ENCODE data around the gene SLC8A3.

SLC8A3 gene

DNA sequence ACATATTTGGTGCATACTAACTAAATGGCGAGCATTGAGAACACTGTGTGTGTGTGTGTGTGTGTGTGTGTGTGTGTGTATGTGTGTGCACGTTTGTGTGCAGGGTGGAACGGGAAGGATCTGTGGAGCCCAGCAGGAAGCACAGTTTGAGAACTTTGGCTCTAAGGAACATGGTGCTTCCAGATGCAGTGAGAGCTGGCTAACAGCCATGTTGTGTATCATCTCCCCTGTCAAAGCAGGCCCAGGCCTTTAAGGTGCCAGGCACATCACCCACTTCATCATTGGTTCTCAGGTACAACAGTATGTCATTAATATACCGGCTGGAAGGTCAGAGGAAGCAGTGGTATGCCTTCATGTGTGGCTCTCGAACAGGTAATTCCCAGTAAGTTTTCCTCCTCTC is 72.5 kb downstream of the SLC8A3 start:
- no peak for DNase-seq

DNA sequence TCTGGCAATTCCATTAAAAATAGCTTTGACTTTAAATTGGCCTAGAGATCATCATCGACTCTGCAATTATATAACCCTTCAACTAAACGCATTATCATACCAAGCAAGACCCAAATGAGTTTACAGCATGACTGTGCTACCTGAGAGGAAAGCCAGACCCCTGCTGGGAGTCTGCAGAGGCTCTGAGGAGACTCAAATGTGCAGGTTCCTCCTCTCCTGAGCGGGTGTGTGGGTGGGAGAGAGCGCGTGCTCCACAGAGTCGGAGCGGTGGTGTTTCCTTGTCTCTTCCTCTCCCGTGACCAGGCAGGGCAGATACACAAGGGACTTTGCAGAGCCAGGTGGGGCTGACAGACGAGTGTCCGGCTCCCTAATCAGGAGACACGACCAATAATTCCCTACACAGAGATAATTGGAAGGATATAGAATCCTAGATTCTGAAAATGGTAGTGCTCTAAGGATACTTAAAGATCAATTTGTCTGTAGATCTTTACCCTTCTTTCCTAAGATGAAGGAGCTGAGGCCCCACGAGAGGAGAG is 74.1 kb downstream of the SLC8A3 start:
- DNase-seq = no peak

DNA sequence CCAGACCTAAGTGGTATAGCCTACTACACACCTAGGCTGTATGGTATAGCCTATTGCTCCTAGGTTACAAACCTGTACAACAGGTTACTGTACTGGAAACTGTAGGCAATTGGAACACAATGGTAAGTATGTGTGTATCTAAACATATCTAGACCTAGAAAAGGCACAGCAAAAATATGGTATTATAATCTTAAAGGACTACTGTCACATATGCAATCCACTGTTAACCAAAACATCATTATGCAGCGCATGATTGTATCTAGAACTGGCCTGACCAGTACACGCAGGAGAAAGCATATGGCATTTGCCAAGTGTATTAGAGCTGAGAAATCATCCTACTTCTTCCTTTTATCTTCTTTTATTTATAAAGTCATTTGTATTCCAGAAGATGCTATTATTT is 75.5 kb downstream of the SLC8A3 start:
- DNase-seq = no peak

DNA sequence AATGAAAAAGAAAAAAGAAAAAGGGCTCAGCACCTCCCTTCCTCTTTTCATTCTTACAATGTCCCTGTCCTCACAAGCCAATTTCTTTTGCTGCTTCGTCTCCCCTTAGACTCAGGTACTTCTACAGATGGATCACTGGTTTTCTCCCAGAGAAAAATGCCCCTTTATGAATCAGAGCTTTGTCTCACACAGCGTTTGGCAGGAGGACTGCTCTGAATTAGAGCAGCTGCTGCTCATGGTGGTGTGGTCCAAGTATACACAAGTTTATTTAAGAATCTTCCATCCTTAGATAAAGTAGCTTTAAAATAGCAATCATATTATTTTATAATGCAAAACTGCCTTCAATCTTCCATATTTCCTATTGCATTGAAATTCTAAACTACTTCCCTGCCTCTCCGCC is 80.3 kb downstream of the SLC8A3 start:
- DNase-seq = no peak

DNA sequence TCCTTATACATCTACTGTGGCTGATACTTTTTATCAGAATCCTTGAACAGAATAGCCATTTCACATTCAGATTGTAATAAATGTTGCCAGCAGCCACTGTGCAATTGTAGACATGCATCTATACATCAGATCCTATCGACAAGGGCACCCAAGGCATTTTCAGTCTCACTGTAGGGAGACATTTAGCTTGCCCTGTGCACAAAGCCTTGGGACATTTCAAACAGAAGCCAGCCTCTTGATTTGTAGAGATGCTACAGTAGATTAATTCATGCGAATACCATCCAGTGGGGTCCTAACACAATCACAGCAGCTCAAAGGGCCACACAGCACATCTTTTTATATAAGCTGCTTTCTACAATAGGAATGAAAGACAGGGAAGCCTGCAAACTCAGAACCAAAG is 81.4 kb downstream of the SLC8A3 start:
- no peak for DNase-seq

DNA sequence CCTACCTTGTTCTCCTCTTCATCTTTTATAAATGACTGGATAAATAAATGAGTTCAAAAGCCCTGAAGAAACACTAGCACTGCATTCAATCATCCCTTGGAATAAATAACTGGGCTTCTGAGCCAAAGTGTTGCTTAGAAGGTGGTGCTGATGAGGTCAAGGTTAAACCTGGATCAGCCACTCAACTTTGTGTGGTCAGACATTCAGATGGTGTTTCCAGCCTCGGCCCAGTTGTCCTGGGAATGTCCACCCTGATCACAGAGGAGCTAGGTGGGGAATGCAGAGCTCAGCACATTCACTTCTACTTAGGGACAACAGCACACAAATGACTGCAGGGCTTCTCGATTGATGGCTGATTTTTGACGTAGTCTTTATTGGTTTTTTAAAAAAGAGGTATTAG is 88.7 kb downstream of the SLC8A3 start:
- no peak for DNase-seq

DNA sequence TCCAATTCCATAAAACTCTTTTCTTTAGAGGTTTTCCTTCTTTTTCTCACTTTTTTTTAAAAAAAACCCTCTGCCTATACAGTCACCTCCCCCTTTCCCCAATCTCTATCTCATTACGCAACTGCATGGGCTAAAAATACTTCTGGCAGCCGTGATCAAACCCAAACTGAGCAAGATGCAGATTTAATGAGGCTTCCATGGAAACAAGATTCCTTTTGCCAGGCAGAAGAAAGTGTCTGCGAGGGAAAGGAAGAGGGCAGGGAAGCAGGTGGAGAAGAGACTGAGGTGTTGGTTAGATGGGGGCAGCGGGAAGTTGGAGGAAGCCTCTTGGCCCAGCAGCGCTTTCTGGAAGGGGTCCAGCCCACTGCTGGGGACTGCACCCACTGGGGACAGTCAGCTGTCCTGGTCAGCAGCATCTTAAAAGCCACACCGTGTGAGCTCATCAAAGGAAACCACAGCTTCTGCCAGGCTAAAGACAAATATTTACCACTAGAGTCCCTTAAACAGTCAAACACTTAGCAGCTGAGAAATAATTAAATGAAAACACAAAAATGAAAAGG is 90.4 kb downstream of the SLC8A3 start:
- no peak for DNase-seq

DNA sequence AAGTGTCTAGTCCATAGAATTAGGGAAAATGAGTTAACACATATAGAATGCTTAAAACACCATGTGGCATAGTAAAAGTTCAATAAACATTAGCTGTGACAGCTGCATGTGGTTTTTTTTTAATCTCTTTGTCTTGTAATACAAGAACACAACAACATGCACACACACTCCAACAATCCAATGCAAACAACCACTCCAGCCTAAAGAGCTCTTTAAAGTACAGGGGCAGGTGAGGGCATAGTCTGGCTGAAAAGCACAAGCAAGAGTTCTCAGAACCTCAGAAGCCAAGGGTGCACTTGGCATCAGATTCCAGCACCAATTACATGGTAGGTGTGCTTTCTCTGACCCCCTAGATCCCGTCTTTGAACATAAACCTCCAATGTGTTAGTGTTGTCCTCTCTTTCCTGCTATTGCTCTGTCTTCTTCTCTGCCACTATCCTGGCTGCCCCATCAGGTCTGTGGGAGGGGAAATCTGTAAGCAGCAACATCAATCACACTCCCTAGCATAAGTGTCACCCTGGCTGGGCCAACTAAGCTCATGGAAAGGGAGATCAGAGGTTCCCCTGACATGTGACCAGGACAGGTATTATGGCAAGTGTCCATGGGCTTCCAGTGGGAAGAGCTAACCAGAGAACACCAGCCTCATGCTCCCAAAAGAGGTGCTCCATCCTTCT is 91.0 kb downstream of the SLC8A3 start:
- no peak for DNase-seq

DNA sequence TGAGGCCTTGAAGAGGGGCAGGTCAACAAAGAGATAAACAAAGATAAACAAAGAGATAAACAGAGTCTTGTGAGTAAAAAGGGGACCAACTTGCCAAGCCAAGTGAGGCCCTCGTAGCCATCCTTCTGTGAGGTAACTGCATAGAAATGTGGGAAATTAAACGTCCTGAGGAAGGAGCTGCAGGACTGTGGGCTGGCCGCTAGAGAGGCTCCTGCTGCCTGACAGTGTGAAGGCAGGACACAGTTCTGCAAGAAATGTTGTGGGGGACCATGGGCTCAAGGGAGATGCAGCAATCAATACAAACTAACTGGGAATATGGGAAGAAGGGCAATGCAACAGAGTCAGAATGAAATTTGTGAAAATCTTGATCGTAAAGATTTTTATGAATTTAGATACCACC is 91.9 kb downstream of the SLC8A3 start:
- no peak for DNase-seq

DNA sequence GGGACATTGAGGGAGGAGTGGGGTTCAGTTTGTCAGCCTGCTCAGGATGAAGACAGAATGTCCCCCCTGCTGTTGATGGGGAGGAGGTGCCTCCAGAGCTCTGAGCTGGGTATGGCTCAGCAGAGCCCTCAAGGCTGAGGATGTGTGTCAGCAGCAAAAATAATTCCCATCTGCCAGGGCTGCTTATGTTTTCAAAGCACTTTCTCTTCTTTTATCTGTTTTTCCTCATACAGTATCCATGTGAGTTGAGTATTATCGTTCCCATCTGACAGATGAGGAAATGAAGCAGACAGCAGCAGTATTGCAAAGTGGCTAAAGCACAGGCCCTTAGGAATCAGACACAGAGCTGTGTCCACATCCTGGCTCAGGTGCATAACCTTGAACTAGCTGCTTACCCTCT is 94.1 kb downstream of the SLC8A3 start:
- no peak for DNase-seq

DNA sequence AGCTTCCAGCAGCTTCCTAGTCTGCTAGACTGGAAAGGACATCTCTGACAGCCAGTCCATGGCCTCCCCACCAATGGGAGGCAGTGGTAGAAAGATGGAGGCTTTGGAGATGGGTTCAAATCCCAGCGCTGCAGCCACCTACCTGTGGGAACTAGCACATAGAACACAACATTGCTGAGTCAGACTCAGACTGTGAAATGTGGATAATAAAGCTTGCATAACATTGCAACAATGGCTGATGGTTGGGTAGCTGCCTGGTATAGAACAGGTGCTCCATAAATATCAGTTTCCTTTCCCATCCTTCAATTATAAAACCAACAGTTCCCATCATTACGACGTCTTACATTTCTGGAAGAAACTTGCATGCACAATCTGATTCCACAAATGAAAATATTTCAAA is 94.6 kb downstream of the SLC8A3 start:
- DNase-seq = no peak

DNA sequence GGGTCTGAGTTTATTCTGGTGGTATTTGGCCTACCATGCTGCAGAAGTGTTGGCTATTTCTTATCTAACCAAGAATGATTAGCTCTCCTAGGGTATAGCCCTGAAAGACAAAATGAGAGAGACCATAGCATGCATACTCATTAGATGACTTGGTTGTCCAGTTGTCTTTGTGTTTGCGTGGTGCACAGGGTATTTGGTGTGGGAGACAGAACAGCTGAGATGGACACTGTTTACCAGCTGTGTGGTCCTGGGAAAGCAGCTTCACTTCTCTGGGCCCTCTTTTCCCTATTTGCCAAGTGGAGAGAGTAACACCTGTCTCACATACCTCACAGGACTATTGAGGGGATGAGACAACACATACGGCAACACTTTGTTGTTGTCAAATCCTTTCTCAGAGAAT is 95.6 kb downstream of the SLC8A3 start:
- no peak for DNase-seq

DNA sequence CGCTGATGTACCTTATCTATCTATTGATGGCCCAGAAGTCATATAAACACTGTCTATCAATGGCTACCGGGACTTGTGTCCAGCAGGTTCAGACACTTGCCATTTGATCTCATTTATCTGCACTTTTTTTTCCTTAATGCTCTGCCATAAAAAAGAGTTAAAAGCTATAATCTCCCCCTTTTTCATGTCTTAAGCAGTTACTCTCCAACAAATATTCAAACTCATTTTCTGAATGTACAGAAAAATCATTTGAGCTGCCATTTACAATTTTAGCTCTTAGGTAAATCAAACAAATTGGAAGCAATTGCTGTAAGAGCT is 101.4 kb downstream of the SLC8A3 start:
- DNase-seq = no peak

DNA sequence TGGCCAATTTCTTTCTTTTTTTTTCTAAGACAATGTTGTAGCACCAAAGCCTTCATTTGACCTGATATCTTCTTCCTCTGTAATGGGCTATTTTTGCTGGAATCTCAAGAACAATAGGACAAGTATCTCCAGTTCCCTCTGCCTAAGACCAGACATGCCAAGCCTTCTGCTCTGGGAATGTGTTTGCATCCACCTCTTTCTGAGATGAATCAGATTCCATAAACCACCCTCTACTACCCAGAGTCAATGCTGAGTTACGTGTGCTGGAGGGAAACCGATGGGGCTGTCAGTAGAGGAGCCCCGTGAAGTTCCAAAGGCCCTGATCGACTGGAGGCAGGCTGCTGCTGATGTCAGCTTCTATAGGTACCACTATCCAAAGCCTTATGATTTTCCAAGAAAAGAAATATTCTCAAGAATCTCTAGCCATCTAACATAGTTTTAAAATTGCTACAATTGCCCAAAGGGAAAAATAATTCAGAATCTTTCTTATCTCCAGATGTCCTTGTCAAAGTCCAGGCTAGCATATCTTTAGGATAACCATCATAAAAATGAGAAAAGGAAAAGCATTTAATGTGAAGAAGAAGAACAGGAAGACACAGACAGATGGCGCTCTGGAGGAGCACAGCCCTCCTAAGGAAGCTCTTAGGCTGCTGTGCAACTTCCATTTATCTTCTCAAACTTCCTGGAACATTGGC is 101.9 kb downstream of the SLC8A3 start:
- DNase-seq = no peak

DNA sequence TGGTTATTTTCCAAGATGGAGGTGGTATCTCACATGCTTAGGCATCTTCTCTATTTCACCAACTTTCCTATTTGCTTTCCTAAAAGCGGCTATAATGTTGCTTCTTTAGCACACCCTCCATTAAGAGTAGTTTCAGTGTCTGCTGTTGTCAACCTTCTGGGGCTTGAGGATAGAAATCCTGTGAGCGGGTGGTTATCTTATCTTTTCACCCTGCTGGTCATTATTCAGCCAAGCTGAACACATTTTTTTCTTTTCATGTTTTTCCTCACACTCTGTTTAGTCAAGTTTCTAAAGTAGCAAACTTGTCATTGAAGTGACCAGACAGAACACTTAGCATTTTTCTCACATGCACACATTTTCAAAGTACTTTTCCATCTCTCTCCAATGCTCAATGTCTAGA is 104.5 kb downstream of the SLC8A3 start:
- no peak for DNase-seq

DNA sequence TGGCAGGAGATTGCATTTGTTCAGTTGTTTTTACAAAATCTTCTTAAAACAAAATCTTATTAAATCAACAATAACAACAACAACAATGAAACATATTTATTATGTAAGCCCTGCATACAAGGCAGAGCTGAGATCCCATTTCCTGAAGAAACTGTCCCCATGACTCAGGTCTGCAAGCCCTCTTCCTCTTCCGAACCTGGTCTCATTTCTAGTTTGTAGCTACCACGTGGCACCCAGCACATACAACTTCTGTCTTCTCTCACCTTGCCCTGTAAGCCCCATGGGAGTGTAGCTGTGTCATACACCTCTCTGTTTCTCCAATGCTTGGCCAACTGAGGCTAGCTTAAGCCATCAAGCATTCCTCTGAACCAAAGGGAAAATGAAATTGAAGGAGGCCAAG is 106.4 kb downstream of the SLC8A3 start:
- no peak for DNase-seq

DNA sequence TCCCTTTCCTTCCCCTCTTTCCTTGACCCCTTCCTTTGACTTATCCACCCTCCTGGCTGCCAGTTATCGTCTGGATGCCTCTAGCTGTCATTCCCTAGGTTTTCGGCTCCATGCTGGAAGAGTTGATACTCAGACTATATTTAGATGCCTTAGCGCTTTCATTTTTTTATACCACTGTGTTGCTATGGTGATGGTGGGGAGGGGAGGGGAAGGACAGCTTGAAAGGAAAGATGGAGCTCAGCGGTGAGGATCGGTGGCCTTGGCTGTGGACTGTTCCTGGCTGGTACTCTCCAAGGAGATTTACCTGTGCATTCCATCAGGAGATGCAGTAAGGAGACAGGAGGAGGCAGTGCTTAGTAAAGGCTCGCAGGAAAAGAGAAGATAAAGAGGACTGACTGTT is 108.7 kb downstream of the SLC8A3 start:
- no peak for DNase-seq

DNA sequence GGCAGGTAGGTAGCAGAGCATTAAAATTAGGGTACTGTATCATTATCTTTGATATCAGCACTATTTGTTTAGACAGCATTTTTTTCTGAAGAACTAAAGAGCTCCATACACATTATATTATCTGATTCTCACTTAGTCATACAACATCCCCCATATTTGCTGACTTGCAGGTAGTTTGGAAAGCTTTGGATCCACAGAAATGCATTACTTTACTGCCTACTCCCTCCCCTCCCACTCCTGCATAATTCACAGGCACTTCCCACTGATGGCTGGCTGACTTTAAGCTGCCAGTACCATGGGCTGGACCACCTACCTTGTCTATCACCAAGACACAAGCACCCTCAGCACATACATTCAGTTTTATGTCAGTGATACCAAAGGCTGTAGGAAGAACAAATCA is 110.4 kb downstream of the SLC8A3 start:
- no peak for DNase-seq

DNA sequence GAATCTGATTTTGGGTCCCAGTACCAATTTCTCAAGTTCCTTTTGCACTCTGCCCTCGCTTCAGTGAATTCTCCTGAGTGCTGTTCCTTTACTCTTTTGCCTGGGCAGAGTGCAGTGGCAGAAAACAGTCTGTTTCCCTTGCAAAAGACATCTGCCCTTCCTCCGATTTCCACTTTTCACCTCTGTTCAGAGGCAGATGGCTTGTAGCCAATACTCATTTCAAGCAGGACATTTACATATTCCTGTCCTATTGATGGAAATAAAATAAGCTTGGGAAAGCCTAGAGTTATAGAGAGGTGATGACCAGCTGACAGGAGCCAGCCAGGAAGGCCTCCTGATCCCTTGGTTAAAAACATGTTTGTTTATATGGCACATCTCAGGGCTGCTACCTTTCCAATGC is 111.0 kb downstream of the SLC8A3 start:
- DNase-seq = no peak

DNA sequence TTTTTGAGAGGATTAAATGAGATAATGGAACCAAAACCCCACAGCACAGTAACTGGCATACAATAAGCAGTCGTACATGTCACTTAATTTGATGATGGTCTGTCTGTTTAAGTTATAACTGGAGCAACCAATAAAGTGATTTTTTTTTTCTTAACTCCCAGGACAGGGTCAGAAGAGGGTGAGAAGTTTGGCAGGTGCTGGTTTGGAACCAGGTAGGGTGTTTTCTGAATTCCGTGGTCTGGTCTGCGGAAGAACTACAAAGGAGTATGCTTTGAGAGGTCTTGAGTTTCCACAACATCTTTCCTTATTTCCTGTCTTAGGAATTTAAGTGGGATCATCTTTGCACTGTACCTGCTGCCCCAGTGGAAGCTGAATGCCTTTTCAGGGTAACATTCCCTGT is 111.7 kb downstream of the SLC8A3 start:
- DNase-seq = no peak

DNA sequence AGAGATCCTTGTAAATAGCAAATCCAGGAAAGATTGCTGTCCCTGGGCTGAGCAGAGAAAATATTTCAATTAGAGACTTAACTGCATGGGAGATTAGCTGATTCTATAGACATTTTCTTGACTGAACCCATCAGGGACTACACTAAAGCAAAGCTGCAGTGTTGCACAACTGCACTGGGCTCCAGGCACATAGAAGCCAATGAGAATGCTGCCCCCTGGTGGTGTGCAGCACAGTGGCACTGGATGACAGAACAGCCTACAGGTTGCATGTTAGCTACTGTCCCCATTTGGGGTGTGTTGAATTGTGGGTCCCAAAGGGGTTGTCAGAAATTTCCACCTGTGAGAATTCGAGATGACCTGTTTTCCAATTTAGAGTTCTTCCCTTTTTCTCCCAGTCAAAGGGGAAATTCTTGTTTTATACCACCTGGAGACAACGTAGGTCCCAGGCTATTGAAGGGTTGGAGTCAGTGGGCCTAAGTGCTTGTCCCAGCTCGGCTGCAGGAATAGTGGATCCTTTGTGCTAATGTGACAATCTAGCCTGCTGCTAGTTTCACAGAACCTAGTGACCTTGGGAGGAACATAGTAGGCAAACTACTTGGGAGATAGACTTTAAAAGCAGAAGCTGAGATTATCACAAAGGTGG is 114.7 kb downstream of the SLC8A3 start:
- DNase-seq = no peak

DNA sequence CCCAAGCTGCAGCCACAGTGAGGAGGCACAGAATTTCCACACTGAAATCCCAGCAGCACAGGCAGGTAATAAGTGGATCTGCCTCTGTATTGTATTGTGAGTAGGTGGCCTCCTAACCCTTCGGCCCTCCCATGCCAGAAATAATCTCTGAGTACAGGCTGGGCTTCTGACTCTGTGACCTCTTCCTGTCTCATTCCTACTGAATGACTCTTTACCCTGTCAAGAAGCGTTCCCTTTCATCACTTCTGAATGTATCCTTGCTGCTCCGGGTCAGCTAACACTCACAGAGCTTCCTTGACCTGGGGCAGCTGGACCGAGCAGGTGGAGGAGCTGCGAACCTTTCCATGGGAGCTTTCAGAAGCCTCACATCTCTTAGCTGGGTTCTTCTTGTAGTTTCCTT is 119.6 kb downstream of the SLC8A3 start:
- no peak for DNase-seq

DNA sequence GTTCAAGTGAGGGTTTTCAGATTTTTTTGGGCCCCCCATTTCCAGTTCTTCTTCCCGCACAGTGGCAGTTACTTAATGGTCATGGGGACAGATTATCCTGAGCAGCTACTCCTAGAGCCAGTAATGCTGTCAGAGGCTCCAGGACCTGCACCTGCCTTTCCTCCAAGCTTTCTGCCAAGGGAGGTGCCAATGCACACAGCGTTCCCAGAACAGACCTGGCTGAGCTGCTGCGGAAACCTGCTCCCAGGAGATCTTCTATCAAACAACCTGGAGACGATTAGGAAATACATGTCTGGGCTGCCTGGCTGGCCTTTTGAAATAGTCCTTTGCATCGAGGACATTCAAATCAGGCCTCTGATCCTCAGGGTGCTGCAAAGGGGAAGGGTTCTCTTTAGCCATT is 120.9 kb downstream of the SLC8A3 start:
- no peak for DNase-seq
